Inferior parietal cortex (tissue), 1 donor: ENCODE results near the gene TAOK3.
"Not testable (repeated sequence)": the region's sequence is repeated elsewhere in the genome, so short reads cannot be mapped to it uniquely, and the experiment has no call there.

ENCODE experiments used
- DNase-seq: peaks from one replicate; pipeline ENCODE4 v3.0.0-alpha.2; 2016; ENCODE audit errors: extremely low spot score

TAOK3 gene

DNA sequence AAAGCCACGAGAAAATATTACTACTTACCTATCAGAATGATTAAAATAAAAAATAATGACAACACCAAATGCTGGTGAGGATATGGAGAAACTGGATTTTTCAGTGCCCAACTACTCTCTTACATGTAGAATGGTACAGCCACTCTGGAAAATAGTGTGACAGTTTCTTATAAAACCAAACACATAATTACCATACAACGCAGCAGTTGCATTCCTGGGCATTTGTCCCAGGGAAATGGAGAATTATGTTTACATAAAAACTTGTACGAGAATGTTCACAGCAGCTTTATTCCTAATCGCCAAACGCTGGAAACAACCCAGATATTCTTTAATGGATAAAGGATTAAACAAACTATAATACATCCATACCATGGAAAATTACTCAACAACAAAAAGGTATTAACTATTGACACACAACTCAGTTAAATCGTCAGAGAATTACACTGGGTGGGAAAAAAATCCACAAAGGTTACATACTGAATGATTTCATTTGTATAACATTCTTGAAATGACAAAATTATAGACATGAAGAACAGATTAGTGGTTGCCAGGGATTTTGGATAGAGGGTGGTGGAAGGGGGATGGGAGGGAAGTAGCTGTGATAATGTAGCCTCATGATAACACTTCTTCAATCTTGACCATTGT lies 35.4 kb downstream of the TAOK3 start:
- no peak for DNase-seq

DNA sequence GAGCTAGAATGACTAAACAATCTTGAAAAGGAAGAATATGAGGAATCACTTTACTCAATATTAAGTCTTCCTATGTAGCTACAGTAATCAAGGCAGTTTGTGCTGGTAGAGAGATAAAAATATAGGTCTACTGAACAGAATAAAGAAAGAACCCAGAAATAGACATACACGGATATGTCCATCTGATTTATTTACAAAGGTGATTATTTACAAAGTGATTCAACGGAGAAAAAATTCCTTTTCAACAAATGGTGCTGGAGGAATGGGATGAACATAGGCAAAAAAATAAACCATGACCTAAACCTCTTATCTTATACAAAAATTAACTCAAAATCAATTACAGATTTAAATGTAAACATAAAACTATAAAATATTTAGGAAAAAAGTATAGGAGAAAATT lies 36.6 kb downstream of the TAOK3 start:
- DNase-seq = no peak

DNA sequence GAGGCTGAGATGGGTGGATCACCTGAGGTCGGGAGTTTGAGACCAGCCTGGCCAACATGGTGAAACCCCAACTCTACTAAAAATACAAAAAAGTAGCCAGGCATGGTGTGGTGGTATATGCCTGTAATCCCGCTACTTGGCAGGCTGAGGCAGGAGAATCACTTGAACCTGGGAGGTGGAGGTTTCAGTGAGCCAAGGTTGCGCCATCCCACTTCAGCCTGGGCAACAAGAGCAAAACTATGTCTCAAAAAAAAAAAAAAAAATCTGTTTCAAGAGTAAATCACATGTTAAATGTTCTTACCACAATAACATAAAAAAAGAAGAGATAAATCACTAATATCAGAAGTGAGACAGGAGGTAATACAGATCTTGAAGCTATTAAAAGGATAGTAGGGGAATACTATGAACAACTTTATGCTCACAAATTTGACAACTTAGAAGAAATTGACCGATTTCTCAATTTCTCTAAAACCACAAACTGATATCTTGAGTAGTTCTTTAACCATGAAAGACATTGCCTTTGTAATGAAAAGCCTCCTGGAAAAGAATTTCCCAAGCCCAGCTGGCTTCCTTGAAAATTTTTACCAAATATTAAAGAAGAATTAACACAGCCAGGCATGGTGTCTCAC lies 37.7 kb downstream of the TAOK3 start:
- DNase-seq = no peak

GRCh38 chr12:118334241-118334640 lies 38.5 kb downstream of the TAOK3 start:
- DNase-seq = no peak

DNA sequence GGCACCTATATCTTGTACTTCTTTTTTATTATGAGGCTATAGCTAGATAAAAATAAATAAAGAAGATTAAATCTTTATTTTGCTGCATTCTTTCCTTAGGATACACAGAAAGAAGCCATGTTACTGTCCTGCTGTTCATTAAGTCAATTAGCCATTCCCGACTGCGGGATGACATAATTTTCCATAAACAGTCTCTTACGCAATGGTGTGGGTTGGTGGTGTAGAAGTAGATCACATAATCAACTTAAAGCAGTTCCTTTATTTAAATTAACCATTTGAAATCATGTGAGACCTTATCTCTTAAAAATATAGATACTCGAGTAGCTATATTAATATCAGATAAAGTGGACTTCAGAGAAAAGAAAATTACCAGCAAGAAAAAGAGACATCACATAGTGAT lies 40.2 kb downstream of the TAOK3 start:
- no peak for DNase-seq

GRCh38 chr12:118330421-118331018 lies 42.2 kb downstream of the TAOK3 start:
- DNase-seq = no peak

- no peak for DNase-seq
Measured at GRCh38 chr12:118328486-118329330, 44.0 kb downstream of the TAOK3 start.

DNA sequence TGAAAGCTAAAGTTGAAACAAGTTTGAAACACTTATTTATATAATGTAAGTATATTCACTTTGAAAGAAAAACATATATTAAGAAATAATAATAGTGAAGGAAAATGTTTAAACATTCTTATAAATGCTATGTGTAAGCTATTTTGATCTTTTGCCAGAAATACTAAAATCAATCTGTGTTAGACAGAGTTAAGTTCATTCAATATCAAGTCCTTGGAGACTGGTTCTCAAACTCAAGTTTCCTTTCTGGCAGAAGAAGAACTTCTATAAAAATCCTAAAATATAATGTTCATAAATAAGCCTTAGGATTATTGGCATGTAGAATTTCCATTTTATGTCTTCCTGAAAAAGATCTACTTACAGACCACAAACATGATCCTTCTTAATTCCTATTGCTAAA lies 45.3 kb downstream of the TAOK3 start:
- DNase-seq = no peak

GRCh38 chr12:118326991-118327390 lies 45.7 kb downstream of the TAOK3 start:
- no peak for DNase-seq

GRCh38 chr12:118325081-118325480 lies 47.6 kb downstream of the TAOK3 start:
- DNase-seq = no peak

DNA sequence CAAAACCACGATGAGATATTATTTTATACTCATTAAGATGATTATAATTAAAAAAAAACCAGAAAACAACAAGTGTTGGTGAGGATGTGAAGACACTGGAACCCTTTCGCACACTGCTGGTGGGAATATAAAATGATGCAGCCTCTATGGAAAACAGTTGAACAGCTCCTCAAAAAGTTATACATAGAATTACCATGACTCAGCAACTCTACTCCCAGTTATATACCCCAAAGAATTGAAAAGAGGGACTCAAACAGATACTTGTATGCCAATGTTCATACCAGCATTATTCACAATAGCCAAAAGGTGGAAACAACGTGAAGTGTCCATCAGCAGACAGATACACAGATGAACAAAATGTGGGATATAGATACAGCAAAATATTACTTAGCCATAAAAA lies 53.1 kb downstream of the TAOK3 start:
- no peak for DNase-seq

DNA sequence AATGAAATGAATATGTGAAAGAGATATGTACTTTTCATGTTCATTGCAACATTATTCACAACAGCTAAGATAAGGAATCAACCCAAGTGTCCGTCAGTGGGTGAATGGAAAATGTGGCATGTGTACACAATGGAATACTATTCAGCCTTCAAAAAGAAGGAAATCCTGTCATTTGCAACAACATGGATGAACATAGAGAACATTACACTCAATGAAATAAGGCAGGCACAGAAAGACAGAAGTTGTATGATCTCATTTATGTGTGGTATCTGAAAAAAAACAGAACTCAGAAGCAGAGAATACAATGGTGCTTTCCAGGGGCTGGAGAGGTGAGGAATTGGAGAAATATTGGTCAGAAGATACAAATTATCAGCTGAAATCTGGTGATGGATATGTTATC lies 54.0 kb downstream of the TAOK3 start:
- DNase-seq = no peak

GRCh38 chr12:118317729-118318128 lies 55.0 kb downstream of the TAOK3 start:
- no peak for DNase-seq

DNA sequence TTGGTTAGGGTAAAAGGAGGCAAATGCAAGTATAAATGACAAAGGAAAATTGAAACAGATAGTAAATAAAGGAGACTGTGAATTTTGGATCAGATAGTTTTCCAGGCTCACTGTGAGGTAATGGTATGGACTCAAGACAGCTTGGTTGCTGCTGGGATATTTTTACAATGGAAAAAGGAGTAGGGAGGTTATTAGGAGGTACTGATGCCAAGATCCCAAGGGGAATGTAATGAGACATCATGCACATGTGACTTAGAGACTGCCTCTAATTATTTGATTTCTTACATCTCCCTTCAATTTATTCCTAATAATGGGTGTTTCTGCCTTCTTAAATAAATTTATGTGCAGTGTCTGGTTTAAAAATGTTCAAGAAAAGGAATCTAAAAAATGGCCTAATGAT lies 56.9 kb downstream of the TAOK3 start:
- DNase-seq = no peak

- no peak for DNase-seq
Measured at GRCh38 chr12:118312578-118312977, 60.1 kb downstream of the TAOK3 start.

GRCh38 chr12:118311666-118312065 lies 61.0 kb downstream of the TAOK3 start:
- no peak for DNase-seq

DNA sequence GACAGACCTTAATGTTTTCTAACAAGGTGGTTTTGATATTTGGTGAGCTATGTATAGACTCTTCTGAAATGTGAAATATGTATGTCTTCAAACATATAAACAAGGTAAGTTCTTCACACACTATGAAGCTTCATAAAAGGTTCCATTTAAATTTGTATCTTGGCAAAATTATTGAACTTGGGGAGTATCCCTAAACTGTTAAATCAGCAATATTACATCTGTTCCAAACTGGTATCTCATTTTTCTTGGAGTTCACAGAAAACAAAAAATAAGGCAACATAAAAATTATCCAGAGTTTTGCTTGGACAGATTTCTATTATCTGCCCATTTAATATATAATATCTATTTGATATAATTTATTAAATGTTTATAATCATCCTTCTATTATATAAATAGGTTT lies 62.4 kb downstream of the TAOK3 start:
- DNase-seq = no peak

- DNase-seq = not testable (repeated sequence)
Measured at GRCh38 chr12:118308006-118308405, 64.7 kb downstream of the TAOK3 start.

DNA sequence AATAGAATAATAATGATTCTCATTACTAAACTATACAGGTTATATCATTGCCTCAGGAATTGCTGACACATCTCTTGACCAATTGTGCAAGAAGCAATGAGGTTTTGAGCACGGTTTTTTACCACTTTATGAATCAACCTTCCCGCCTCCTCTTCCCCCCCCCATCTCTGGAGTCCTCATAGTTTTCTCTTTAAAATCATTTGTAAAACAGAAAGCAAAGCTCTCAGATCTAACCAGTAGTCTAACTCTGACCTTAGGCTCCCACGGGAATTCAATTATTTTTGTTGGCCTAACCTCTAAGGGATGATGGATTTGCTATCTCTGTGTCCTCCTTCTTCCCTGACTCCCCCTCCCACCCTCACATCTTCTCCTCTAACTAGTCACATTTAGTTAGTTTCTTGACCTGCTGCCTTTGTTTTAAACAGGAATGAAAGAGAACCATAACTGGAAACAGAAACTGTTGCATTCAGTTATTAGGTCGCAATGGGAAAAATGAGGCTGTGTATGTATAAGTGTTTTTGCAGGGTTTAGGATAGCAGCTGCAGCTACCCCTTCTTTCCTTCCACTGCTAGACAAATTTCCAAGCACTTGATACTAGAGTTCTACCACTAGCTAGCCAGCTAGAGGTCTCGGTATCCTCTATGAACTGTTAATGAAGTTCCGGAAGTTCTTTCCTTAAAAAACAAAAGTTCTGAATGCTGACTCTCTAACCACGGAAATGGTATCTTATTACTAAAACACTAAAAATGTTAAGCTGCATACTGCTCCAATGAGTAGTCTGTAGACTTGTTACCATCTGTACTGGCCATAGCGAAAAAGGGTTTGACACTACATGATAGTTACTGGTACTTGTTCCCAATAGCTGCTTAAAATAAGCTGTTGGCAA lies 65.4 kb downstream of the TAOK3 start:
- DNase-seq = no peak

DNA sequence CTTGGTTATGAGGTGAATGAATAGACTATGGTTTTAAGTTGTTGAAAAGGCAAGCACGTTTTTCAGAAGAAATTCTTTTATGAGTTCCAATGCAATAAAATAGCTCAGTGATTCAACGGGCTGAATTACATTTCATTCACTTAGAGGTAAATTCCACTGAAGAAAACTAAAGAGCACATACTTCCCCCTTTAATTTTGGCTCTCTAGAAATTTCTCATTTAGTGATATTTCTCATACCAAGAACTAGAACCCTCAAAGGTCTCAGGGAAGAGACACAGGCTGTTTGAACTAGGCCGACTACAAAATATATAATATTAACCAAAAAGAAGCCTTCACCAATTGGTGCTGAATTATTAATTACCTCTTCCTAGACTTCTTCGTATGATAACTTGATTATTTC lies 68.6 kb downstream of the TAOK3 start:
- DNase-seq = no peak

DNA sequence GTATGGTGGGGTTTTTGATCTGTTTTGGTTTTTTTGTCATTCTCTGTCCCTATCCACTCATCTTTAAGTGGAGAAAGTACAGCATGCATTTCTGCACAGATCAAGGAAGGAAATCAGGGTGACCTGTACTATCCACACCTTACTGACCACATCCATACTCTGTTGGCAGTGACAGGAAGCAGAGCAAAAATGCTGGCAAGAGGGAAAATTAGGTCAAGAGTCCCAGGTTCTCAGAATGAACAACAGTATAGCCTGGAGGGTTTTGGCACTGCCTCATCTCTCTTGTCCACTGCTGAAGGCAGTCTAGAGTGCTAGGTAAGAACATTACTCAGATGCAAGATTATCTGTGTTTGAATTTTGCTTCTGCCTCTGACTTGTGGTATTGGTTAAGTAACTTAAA lies 70.7 kb downstream of the TAOK3 start:
- DNase-seq = no peak
